NCI-H1092 treated with DMSO at 0.1 percent for 48 hours (cell line): Measurements from ENCODE around the gene ADAM17.
"Not testable (repeated sequence)": the region's sequence is repeated elsewhere in the genome, so short reads cannot be mapped to it uniquely, and the experiment has no call there.

ENCODE experiments used
- DNase-seq: peaks from one replicate; lab custom pipeline; 2025; lab: John Stamatoyannopoulos, UW

The ADAM17 gene

GRCh38 chr2:9555297-9556120, at the start of gene ADAM17:
Gene ADAM17, minus strand, starts transcription at chr2:9555830. Its CDS starts 225 bp downstream, at chr2:9555605.
- peak; percentile 81 for DNase-seq

- no peak for DNase-seq
These were observed 46.8 kb upstream of the ADAM17 start for GRCh38 chr2:9602412-9602811.

GRCh38 chr2:9601397-9601796, 45.8 kb upstream of the ADAM17 start:
- DNase-seq: no peak

GRCh38 chr2:9599430-9599829, 43.8 kb upstream of the ADAM17 start:
- no peak for DNase-seq

GRCh38 chr2:9596621-9597311, 41.1 kb upstream of the ADAM17 start:
- no peak for DNase-seq

- DNase-seq: no peak
These were observed 40.1 kb upstream of the ADAM17 start for GRCh38 chr2:9595746-9596145.

- not testable (repeated sequence) for DNase-seq
These were observed 39.6 kb upstream of the ADAM17 start for GRCh38 chr2:9595256-9595655.

GRCh38 chr2:9594366-9595054, 38.9 kb upstream of the ADAM17 start:
- no peak for DNase-seq

- no peak for DNase-seq
These were observed 38.3 kb upstream of the ADAM17 start for GRCh38 chr2:9593925-9594324.

- DNase-seq: no peak
These were observed 37.1 kb upstream of the ADAM17 start for GRCh38 chr2:9592699-9593098.

- no peak for DNase-seq
These were observed 35.0 kb upstream of the ADAM17 start for GRCh38 chr2:9590641-9591040.

GRCh38 chr2:9586465-9586864, 30.8 kb upstream of the ADAM17 start:
- no peak for DNase-seq

- DNase-seq: no peak
These were observed 29.9 kb upstream of the ADAM17 start for GRCh38 chr2:9585486-9585885.

GRCh38 chr2:9584902-9585301, 29.3 kb upstream of the ADAM17 start:
- not testable (repeated sequence) for DNase-seq

- DNase-seq: no peak
These were observed 27.0 kb upstream of the ADAM17 start for GRCh38 chr2:9582624-9583023.

- no peak for DNase-seq
These were observed 23.0 kb upstream of the ADAM17 start for GRCh38 chr2:9578467-9579235.

GRCh38 chr2:9574331-9574730, 18.7 kb upstream of the ADAM17 start:
- DNase-seq: no peak

GRCh38 chr2:9573840-9574239, 18.2 kb upstream of the ADAM17 start:
- DNase-seq: no peak

GRCh38 chr2:9573013-9573720, 17.5 kb upstream of the ADAM17 start:
- no peak for DNase-seq

GRCh38 chr2:9570182-9571060, 14.8 kb upstream of the ADAM17 start:
- DNase-seq: no peak
